Muscle of back (tissue), 11 donors: ENCODE results near the gene UBL4B. TPM values are rescaled to one million over a fixed set of nuclear protein-coding genes. Genes with fewer than 3 reads are reported as not detected.

ENCODE experiments used
- DNase-seq, 3 donors: peaks; one replicate each; pipeline versions ENCODE4 v3.0.0 to v3.0.0-alpha.2; 2013
- polyA plus RNA-seq, 10 donors: library from polyadenylated mRNA; unstranded; fragments of 120-200 nt; gene quantifications; one replicate each; pipeline ENCODE4 v1.2.1, GENCODE V29; 2013; ENCODE audit not compliant: insufficient read length in 10 of 10

Gene UBL4B
- polyA plus RNA-seq, 10 donors: not detected

- no peak for DNase-seq
Observed at GRCh38 chr1:110152133-110152785, 40.0 kb downstream of the UBL4B start.

GRCh38 chr1:110153407-110153950, 41.2 kb downstream of the UBL4B start:
- no peak for DNase-seq

GRCh38 chr1:110155878-110156522, 43.8 kb downstream of the UBL4B start:
- DNase-seq: peak; percentile 48 to 80 (median 69)

GRCh38 chr1:110158261-110158660, 46.0 kb downstream of the UBL4B start:
- no peak for DNase-seq

GRCh38 chr1:110159168-110159567, 46.9 kb downstream of the UBL4B start:
- no peak for DNase-seq

- no peak for DNase-seq
Observed at GRCh38 chr1:110160538-110161100, 48.4 kb downstream of the UBL4B start.

- no peak for DNase-seq
Observed at GRCh38 chr1:110161165-110161564, 48.9 kb downstream of the UBL4B start.

GRCh38 chr1:110161849-110162248, 49.6 kb downstream of the UBL4B start:
- DNase-seq: no peak

Other genes starting within 250 kb of the UBL4B start
- gene CSF1, start 201.6 kb upstream of the UBL4B start, polyA plus RNA-seq: 10 to 100 TPM in 4 of 10 donors, 1 to 10 TPM in 6; 7.0 to 13.9 (median 9.3) TPM
- 10 to 100 TPM; 37.2 to 50.2 (median 41.0) TPM for gene AHCYL1, start 127.7 kb upstream of the UBL4B start, polyA plus RNA-seq
- 10 to 100 TPM; 25.7 to 37.1 (median 29.8) TPM for gene STRIP1, start 77.8 kb upstream of the UBL4B start, polyA plus RNA-seq
- gene ALX3, start 41.8 kb upstream of the UBL4B start, polyA plus RNA-seq: under 1 TPM in 1 of 10 donors, not detected in 9; 0.33 TPM
- gene SLC6A17, start 38.1 kb downstream of the UBL4B start, polyA plus RNA-seq: 1 to 10 TPM in 1 of 10 donors, under 1 TPM in 9; 0.29 to 1.7 (median 0.41) TPM
- gene KCNC4, start 97.9 kb downstream of the UBL4B start, polyA plus RNA-seq: 1 to 10 TPM; 5.5 to 9.3 (median 6.7) TPM
- 1 to 10 TPM; 6.8 to 9.5 (median 8.3) TPM for gene RBM15, start 226.9 kb downstream of the UBL4B start, polyA plus RNA-seq